Measurements from ENCODE around the gene LRIT2.

Gene LRIT2

DNA sequence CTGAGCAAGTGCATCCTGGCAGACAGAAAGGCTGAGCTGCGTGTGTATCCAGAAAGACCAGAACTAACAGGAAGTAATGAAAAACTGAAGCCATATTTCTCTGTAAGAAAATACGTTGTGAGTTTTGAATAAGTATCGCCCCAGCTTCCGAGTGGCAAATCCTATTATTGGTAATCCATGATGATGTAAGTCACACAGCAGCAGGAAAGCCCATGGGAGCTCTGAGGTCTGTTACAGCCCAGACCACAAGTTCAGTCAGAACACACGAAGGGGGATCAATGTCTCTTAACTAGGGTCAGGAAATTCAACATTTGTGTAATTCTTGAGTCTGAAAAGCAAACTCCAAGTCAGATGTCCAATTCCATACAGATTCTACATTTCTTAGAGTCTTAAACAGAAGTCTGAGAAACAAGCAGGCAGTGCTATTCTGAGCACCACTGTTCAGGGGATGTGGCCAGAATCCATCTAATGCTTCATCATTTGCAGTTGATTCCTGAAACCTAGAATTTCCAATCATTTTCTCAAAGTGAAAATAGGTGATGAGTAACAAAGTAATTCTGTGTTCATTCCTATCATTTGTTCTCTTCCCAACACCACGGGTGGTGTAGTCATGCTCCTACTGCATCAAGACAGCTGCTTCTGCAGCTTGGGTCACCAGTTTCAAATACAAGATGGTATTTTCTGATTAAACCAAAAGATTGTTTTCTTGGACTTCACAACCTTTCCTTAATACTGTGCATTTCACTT is at the start of gene LRIT2:
Gene LRIT2 (minus strand): TSS at position 118 of the 747 bp plus-strand sequence. CDS start 24 bp downstream, at position 94.
- H3K27ac ChIP-seq: no peak within 1 kb of the TSS
- no peak within 1 kb of the TSS for H3K4me3 ChIP-seq

GRCh38 chr10:84270708-84271107 is 45.4 kb upstream of the LRIT2 start:
- Histone ChIP-seq H3K27ac (no peak overlapping the region), H3K4me3 (no peak overlapping the region)

DNA sequence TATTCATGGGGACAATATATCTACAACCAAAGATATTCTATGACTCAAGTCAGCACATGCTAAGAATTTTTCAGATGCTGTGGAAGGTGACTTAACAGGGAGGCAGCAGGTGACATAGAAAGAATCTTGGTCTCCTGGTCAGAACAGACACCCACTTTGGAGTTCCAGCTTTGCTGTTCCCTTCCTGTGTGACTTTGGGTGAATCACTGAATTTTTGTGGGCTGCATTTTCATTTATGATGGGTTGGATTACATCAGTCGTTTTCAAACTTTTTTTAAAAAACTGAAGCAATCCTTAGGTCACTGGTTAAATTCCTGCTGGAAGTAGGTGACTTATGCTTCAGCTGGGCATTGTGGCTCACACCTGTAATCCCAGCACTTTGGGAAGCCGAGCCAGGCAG is 44.4 kb upstream of the LRIT2 start:
- Histone ChIP-seq H3K4me3 (no peak overlapping the region), H3K27ac (no peak overlapping the region)

- Histone ChIP-seq H3K27ac (no peak overlapping the region), H3K4me3 (no peak overlapping the region)
These were observed 43.8 kb upstream of the LRIT2 start for GRCh38 chr10:84269162-84269561.

DNA sequence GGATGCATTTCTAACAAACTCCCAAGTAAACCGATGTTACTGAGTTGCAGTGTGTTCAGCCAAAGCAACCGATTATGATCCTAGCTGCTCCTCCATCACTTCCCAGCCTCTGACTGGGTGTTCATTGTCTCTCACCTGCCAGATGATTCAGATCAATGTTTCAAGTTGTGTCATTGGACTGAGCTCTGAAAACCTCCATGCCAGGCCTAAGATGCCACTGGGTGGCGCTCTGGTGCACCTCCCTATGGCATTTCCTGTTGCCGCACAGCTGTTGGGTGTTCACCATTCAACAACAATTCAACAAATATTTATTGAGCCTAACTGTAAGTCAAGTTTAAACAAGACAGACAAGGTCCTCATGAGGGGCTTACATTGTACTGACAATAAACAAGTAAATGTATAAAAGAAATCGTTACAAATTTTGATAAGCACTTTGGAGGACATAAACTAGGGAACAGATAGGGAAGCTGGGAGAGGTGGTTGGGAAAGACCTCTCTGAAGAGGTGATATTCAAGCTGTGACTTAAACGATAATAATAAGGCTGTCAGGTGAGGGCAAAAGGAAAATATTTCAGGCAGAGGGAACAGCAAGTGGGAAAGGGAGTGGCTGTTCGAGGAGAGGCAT is 42.3 kb upstream of the LRIT2 start:
- no peak overlapping the region for H3K27ac ChIP-seq
- no peak overlapping the region for H3K4me3 ChIP-seq

- Histone ChIP-seq H3K27ac (no peak overlapping the region), H3K4me3 (no peak overlapping the region)
These were observed 40.1 kb upstream of the LRIT2 start for GRCh38 chr10:84265418-84265817.

GRCh38 chr10:84264611-84265141 is 39.3 kb upstream of the LRIT2 start:
- H3K4me3 ChIP-seq: no peak overlapping the region
- H3K27ac ChIP-seq: no peak overlapping the region

DNA sequence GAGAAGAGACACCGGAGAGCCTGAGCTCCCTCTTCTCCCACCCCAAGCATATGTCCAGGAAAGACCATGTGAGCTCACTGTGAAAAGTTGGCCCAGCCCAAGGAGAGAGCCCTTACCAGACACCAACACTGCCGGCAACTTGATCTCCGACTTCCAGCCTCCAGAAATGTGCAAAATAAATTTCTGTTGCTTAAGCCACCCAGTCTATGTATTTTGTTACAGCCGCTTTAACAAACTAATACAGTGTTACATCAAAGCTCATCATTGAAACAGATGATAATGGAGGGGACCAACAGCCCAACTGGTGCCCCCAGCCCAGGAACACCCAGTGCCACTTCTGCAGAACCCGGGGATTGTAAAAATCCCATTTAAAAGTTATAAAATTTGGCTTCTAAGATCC is 38.4 kb upstream of the LRIT2 start:
- Histone ChIP-seq H3K4me3 (no peak overlapping the region), H3K27ac (no peak overlapping the region)

DNA sequence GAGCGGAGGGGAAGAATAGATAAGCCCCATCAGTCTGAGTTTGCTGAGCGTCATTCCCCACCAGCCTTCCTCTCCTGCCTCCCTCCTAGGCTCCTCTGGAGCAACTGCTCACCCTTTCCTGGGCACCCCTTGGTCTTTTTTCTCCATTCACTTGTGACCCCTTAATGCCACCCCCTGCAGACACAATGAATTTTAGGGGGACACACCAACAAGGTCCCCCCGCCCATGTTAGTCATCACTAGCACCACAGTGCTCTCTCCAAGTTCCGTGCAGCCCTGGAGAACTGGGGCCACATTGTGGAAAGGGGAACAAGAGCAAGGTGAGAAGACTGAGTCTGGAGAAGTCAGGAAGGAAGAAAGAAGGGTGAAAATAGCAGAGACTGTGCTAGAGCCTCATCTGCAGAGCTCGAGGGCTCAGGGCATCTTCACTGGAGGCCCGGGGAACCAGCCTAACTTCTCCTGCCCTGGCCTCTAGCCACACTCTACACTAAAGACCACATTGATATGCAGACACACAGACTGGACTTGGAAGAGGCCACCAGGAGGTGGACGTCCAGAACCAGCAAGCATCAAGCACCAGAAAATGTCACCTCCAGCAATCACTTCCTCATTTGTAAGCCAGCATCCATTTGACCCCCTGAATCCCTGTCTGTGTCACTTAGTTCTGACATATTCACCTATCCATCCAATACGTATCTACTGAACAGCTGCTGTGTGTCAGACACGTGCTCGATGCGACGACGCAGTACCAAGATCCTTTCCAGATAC is 37.0 kb upstream of the LRIT2 start:
- Histone ChIP-seq H3K27ac (no peak overlapping the region), H3K4me3 (no peak overlapping the region)

DNA sequence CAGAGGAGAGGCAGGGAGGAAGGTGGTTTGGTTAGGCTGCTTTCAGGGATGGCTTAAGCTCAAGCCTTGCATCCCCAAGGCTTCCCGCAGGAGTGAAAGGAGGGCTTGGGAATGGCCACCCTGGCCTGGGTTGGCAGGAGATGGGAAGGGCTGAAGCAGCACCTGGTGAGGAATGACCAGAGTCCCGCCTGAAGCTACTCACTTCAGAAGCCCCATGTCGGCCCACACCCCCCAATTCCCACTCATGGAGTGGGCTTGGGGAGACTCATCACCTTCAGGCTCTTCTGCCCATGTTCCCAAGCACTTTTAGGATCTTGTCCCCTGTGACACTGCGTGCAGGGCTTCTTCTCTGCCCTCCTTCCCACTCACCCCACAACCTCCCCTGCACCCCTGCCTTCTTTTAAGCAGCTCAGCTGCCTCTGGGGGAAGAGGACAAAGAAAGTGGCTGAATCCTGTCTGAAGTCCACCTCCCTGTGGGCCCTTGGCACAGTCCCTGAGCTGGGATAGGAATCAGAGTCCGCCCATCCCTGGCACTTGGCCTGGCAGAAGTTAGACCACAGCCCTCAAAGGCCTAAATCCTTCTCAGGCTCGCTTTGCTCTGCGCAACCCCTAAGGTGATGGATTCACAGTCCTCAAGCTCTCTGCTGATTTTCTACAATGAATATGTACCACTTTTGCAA is 36.0 kb upstream of the LRIT2 start:
- no peak overlapping the region for H3K27ac ChIP-seq
- H3K4me3 ChIP-seq: no peak overlapping the region

DNA sequence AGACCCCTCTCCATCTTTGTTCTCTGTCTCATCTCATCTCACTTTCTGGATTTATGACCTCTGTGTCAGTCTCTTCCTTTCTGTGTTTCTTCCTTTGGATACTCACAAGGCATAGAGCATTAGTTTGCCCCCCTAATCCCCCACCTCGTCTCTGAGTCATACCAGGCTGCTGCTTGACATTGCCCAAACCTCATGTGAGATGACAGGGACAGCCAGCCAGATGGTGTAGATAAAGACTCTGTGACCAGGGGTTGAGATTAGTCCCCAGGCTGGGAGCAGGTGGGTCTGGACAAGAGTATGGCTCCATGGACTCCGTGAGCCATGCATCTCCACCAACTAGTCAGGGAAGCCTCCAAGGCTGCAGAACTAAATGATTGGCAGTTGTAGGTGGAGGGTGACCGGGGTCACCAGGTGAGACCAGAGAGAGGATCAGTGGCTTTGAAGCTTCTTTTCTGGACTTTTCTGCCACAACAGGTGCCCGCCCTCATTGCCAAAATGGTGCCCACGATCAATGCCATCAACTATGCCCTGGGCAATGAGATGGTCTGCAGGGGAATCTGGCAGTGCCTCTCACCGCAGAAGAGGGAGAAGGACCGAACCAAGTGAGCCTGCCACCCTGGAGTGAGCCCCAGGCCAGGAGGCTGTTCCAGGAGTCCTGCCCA is 32.8 kb upstream of the LRIT2 start:
- no peak overlapping the region for H3K4me3 ChIP-seq
- H3K27ac ChIP-seq: no peak overlapping the region

DNA sequence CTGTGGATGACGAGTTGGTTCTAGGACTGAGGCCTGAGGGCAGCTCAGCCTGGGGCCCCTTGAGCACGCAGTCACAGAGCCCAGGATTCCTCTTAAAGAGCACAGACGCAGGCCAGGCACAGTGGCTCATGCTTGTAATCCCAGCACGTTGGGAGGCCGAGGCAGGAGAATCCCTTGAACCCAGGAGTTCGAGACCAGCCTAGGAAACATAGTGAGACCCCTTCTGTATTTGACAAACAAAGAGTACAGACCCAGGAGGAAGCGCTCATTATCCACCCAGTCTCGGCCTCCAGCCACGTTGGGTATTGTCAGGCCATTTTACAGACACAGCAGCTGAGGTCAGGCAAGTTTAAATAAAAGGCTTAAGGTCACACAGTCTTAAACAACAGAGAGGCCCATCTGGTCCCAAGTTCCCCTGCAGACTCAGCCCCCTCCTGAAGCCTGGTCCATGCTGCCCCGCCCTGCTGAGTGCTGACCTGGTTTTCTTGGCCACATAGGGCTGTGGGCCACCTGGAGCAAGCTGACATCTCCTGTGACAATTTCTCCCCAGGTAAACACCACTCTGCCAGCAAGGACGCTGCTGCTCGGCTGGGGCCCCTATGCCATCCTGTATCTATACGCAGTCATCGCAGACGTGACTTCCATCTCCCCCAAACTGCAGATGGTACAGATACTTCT is 32.1 kb upstream of the LRIT2 start:
- H3K27ac ChIP-seq: no peak overlapping the region
- no peak overlapping the region for H3K4me3 ChIP-seq

GRCh38 chr10:84256510-84257342 is 31.4 kb upstream of the LRIT2 start:
- Histone ChIP-seq H3K4me3 (no peak overlapping the region), H3K27ac (no peak overlapping the region)

DNA sequence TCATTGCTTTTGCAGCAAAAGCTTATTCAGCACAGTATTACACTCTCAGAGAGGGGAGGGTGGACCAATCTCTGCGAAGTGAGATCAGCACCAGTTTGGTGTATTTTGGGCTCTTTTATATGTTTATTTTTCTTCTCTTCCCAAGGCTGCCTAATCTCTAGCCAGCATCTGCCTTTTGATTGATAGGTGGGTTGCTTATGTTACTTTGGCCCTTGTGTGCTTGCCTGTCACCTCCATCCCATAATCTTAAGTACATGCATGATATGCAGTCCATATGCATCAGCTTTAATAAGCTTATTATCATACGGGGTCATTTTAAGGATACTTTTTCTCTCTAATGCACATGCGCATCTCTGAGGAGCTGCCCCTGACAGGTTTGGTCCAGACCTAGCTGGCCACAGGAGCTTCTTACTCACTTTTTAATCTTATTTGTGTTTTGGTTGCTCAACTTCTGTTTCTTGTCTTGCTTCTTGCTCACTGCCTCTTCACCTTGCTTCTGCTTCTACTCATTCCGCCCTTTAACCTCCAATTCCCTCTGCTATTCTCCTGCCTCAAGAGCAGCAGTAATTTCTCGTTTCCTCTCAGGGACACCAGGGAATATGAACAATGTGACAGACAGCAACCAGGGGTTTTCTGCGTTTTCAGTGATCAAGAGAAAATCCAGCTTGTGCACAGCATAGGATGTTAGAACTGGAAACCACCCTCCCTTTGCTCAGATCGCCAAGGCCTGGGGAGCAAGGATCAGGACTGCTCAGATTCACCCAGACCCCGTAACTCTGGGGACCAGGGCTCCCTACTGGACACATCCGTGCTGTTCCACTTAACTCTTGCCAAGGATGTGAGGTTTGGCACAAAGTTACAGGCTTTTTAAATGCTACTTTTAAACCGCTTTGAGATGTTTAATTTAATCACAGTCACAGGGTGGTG is 29.5 kb upstream of the LRIT2 start:
- Histone ChIP-seq H3K4me3 (no peak overlapping the region), H3K27ac (no peak overlapping the region)

- no peak overlapping the region for H3K4me3 ChIP-seq
- no peak overlapping the region for H3K27ac ChIP-seq
These were observed 23.4 kb upstream of the LRIT2 start for GRCh38 chr10:84248794-84249193.

DNA sequence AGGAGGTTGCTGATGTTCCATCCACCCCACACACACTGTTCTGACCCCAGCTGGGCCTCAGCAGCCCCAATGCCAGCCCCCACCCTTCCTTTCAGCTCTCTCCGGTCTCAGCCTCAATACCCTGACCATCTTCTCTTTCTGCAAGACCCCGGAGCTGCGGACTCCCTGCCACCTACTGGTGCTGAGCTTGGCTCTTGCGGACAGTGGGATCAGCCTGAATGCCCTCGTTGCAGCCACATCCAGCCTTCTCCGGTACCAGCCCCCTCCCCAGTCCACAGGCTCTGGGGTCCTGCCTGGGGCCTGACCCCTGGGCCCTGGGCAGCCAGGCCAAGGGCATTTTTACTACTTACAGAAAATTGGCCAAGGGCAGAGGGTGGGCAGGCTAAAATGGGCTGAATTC is 22.2 kb upstream of the LRIT2 start:
- Histone ChIP-seq H3K4me3 (no peak overlapping the region), H3K27ac (no peak overlapping the region)

GRCh38 chr10:84244651-84245270 is 19.4 kb upstream of the LRIT2 start, which contains the start of gene RGR:
Gene RGR, plus strand, starts transcription at chr10:84245053. Its CDS starts 38 bp downstream, at chr10:84245091.
- Histone ChIP-seq H3K4me3 (no peak within 1 kb of the TSS), H3K27ac (peak within 1 kb of the TSS in 1 of 21 experiments; percentile 48)

Measured in skin epidermis (tissue), 12 donors.